Glutamatergic neuron (in vitro differentiated cells): Measurements from ENCODE around the gene TAP2. TPM values are rescaled to one million over a fixed set of nuclear protein-coding genes. Genes with fewer than 3 reads are reported as not detected.

Source experiments
- DNase-seq: peaks from one replicate; pipeline ENCODE4 v3.0.0; 2022
- H3K27ac Mint-ChIP-seq: one replicate; pipeline ENCODE4 v1.8.0; 2020; ENCODE audit warnings: mild to moderate bottlenecking, mixed read lengths, inconsistent platforms; ENCODE audit not compliant: unreplicated experiment
- H3K27me3 Mint-ChIP-seq: one replicate; pipeline ENCODE4 v1.8.0; 2020; ENCODE audit warnings: mild to moderate bottlenecking, moderate library complexity, mixed read lengths, inconsistent platforms; ENCODE audit not compliant: unreplicated experiment
- H3K36me3 Mint-ChIP-seq: one replicate; pipeline ENCODE4 v1.8.0; 2020; ENCODE audit warnings: mild to moderate bottlenecking, mixed read lengths, inconsistent platforms; ENCODE audit not compliant: unreplicated experiment
- H3K4me1 Mint-ChIP-seq: one replicate; pipeline ENCODE4 v1.8.0; 2020; ENCODE audit warnings: mild to moderate bottlenecking, low read depth, mixed read lengths, inconsistent platforms; ENCODE audit not compliant: unreplicated experiment
- H3K4me3 Mint-ChIP-seq: one replicate; pipeline ENCODE4 v1.8.0; 2020; ENCODE audit warnings: mild to moderate bottlenecking, mixed read lengths, inconsistent platforms; ENCODE audit not compliant: unreplicated experiment
- H3K9me3 Mint-ChIP-seq: one replicate; pipeline ENCODE4 v1.8.0; 2020; ENCODE audit warnings: mild to moderate bottlenecking, moderate library complexity, mixed read lengths, inconsistent platforms; ENCODE audit not compliant: unreplicated experiment
- total RNA-seq: library from RNA; stranded (reverse); fragmentation: NEBNext Ultra II Directional; extraction: Animal tissue kit (Norgen Biotek cat#: 25700); gene quantifications from one replicate; pipeline ENCODE4 v1.2.1, GENCODE V29; 2021; ENCODE audit not compliant: unreplicated experiment
- TF ChIP-seq, protein P1 (sequence below): fragments of 200-600 bp; sonication (generic); IDR thresholded peaks from one replicate; pipeline ENCODE4 v1.5.0; 2021; ENCODE audit not compliant: partially characterized antibody, unreplicated experiment

The TAP2 gene
- total RNA-seq, 1 donor from 2014 or later = 1.9 TPM

DNA sequence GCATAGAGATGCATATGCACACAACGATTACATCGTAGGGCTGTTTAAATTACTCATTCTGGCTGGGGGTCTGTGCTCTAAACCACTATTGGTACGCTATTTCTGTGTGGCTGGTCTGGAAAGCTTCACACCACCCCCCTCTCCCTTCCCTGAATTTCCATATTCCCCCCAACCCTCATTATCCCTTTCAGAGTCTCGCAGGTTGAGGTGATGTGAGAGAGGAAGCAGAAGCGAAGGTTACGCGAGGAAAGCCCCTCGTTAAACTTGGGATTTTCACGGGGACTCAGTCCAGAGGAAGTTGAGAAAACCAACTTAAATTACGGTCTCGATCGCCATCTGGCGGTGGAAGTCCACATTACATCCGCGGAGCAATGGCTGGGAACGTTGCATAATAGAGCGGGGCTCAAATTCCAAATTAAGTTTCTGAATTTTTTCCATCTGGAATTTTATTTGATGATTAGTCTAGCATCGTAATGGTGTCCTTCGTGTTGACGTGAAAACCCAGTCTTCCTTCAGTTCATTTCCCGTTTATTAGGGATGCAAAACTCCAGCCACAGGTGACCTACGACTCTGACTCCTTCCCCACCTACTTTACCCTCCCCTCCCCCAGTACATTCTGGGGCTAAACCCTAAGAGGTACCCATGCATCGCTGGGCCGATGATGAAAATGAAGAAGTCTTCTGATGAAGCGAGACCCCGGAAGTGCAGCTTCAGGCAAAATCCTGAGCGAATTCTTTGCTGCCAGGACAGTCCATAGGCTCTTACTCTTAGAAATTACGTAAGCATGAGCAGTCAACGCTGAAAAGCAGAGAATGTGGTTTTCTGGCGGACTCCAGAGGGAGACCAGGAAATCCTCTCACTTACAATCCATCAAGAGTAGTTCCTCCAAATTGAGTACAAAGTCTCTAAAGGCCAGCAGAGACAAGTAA, 41.4 kb downstream of the TAP2 start:
- Mint-ChIP-seq H3K4me1 (peaks cover 3% of the 10 kb centered on the region), H3K4me3 (peak overlapping the region; percentile 54), H3K36me3 (peaks cover 10% of the 10 kb centered on the region), H3K27me3 (no peaks in the 10 kb centered on the region), H3K27ac (no peak overlapping the region), H3K9me3 (peaks cover 5% of the 10 kb centered on the region)
- TF ChIP-seq, protein P1, sequence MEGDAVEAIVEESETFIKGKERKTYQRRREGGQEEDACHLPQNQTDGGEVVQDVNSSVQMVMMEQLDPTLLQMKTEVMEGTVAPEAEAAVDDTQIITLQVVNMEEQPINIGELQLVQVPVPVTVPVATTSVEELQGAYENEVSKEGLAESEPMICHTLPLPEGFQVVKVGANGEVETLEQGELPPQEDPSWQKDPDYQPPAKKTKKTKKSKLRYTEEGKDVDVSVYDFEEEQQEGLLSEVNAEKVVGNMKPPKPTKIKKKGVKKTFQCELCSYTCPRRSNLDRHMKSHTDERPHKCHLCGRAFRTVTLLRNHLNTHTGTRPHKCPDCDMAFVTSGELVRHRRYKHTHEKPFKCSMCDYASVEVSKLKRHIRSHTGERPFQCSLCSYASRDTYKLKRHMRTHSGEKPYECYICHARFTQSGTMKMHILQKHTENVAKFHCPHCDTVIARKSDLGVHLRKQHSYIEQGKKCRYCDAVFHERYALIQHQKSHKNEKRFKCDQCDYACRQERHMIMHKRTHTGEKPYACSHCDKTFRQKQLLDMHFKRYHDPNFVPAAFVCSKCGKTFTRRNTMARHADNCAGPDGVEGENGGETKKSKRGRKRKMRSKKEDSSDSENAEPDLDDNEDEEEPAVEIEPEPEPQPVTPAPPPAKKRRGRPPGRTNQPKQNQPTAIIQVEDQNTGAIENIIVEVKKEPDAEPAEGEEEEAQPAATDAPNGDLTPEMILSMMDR = peak; percentile 92
- peak; percentile 81 for DNase-seq

- no peaks in the 10 kb centered on the region for H3K27me3 Mint-ChIP-seq
- H3K4me1 Mint-ChIP-seq = peaks cover 3% of the 10 kb centered on the region
- no peak for DNase-seq
- peaks cover 5% of the 10 kb centered on the region for H3K9me3 Mint-ChIP-seq
- TF ChIP-seq, protein P1 = no peak
- H3K4me3 Mint-ChIP-seq = no peak overlapping the region
- H3K36me3 Mint-ChIP-seq = peaks cover 10% of the 10 kb centered on the region
- H3K27ac Mint-ChIP-seq = no peak overlapping the region
Observed at GRCh38 chr6:32794510-32794909, 44.0 kb downstream of the TAP2 start.

GRCh38 chr6:32792901-32793435, 45.6 kb downstream of the TAP2 start:
- no peak overlapping the region for H3K27ac Mint-ChIP-seq
- H3K9me3 Mint-ChIP-seq = no peaks in the 10 kb centered on the region
- H3K4me1 Mint-ChIP-seq = peaks cover 3% of the 10 kb centered on the region
- no peak for DNase-seq
- no peak overlapping the region for H3K4me3 Mint-ChIP-seq
- TF ChIP-seq, protein P1 = no peak
- no peaks in the 10 kb centered on the region for H3K27me3 Mint-ChIP-seq
- no peaks in the 10 kb centered on the region for H3K36me3 Mint-ChIP-seq

DNA sequence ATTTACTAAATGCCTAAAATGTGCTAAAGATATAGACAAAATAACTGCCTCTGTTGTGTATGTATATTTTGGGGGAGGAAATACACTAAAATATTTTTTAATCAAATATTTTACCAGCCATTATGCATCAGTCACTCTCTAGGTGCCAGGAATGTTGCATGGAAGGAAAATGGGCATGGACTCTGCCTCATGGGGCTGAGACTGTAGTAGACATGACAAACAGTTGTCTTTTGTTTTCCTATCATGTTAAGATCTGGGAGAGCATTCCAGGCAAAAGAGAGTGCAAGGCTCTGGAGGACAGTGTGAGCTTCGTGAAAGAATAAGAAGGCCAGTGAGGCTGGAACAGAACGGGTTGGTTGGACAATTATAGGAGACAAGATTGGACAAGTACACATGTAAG, 48.2 kb downstream of the TAP2 start:
- H3K27me3 Mint-ChIP-seq = no peaks in the 10 kb centered on the region
- no peaks in the 10 kb centered on the region for H3K4me1 Mint-ChIP-seq
- no peaks in the 10 kb centered on the region for H3K36me3 Mint-ChIP-seq
- no peak overlapping the region for H3K27ac Mint-ChIP-seq
- H3K4me3 Mint-ChIP-seq = no peak overlapping the region
- TF ChIP-seq, protein P1 = no peak
- H3K9me3 Mint-ChIP-seq = no peaks in the 10 kb centered on the region
- no peak for DNase-seq

Other genes with a start within 250 kb of the TAP2 start
- gene HLA-DRB1, start 248.9 kb downstream of the TAP2 start, total RNA-seq = 0.34 TPM
- not detected for gene HLA-DQA1, start 201.3 kb downstream of the TAP2 start, total RNA-seq
- not detected for gene HLA-DQB1, start 172.1 kb downstream of the TAP2 start, total RNA-seq
- gene HLA-DQA2, start 97.3 kb downstream of the TAP2 start, total RNA-seq = not detected
- not detected for gene HLA-DQB2, start 75.2 kb downstream of the TAP2 start, total RNA-seq
- gene HLA-DOB, start 21.7 kb downstream of the TAP2 start, total RNA-seq = not detected
- not detected for gene PSMB8, start 5.3 kb upstream of the TAP2 start, total RNA-seq
- 0.25 TPM for gene TAP1, start 15.0 kb upstream of the TAP2 start, total RNA-seq
- gene PSMB9, start 15.5 kb upstream of the TAP2 start, total RNA-seq = not detected
- not detected for gene HLA-DMB, start 102.3 kb upstream of the TAP2 start, total RNA-seq
- 0.76 TPM for gene HLA-DMA, start 114.4 kb upstream of the TAP2 start, total RNA-seq
- gene BRD2, start 129.9 kb upstream of the TAP2 start, total RNA-seq = 213 TPM
- 0.69 TPM for gene HLA-DOA, start 170.9 kb upstream of the TAP2 start, total RNA-seq
- gene HLA-DPA1, start 234.9 kb upstream of the TAP2 start, total RNA-seq = 1.0 TPM
- gene HLA-DPB1, start 237.3 kb upstream of the TAP2 start, total RNA-seq = 4.7 TPM